Measurements from ENCODE around the gene EVA1A.

EVA1A gene

DNA sequence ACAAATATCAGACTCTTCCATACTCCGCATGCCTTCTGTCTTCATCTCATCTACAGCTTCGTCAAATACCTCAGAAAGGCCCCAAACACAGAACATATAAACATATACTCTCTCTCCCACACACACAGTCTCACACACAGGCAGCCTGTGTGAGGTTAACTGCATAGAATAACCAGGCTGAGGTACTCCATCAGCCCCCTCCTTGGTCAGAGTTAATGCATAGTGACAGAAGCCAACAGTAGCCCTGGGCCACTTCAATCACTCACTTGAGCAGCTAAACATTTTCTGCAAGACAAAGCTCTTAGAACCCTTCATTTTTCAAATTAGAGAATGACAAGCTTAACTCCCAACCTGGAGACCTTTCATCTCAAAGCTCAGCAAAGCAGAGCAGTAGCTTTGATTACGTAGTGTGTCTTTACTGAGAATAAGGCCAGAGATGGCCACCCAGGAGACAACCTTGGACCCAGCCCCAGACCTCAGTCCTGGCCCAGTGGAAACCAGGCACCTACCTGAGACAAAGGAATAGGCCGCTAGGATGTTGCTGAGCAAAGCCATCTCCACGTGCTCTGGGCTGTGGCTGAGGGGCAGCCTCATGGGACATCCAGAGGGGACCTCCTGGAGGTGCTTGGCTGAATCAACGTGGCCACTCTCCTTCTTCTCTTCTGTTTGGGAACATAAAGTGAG lies 43.0 kb downstream of the EVA1A start:
- no peak for TF ChIP-seq CTCF (IDR thresholded peaks at IDR 0.05; ENCODE audit: extremely low read depth, insufficient read depth, missing control alignments)
- DNase-seq (ENCODE audit: low spot score): no peak
- in situ Hi-C loops (cut with MboI; ENCODE audit: low pct_unique_long_range_greater_than_20kb, low sequenced_read_pairs, unreplicated experiment): no loop called here

DNA sequence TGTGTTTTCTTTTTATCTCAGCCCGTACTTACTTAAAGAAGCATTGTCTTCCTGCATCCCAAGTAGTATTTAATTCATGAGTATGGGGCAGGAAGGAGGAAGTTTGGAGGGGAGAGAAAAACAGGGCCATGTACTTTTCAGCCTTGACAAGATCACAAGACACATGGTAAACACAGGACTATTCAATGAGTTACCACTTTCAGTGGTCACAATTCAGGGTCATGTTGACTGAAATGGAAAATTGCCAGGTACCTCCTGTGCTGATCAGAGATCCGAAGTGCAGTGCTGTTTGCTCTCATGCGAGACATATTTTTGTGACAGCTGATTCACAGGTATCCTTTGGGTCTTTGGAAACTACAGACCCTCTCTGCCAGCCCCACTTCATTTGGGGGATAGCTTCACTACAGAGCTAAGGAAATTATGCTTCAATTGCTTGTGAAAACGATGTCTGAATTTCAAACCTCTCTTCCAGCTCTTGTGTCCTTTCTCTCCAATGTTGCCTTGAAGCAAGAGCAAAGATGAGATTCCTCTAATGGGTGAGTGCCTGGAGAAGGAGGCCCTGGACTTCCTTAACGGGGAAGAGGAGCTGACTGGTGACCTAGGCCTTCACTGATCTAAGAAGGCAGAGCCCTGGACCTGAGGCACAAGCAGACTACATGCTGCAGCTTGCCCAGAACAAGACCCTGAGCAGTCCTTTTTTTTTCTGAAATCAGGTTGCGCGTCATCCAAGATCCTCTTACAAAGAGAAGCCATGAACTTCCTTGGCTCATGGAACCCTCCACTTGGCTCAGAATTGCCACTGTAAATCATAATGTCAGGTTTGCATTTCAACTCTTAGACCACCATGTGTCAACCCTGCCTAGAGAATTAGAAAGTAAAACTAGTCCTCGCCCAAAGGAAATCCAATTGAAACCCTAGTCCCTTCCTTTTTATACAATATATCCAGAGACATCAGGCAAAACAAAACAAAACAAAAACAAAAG lies 44.1 kb downstream of the EVA1A start:
- TF ChIP-seq CTCF (IDR thresholded peaks at IDR 0.05; ENCODE audit: extremely low read depth, insufficient read depth, missing control alignments): no peak
- DNase-seq (ENCODE audit: low spot score): no peak
- in situ Hi-C loops (cut with MboI; ENCODE audit: low pct_unique_long_range_greater_than_20kb, low sequenced_read_pairs, unreplicated experiment): no loop called here

DNA sequence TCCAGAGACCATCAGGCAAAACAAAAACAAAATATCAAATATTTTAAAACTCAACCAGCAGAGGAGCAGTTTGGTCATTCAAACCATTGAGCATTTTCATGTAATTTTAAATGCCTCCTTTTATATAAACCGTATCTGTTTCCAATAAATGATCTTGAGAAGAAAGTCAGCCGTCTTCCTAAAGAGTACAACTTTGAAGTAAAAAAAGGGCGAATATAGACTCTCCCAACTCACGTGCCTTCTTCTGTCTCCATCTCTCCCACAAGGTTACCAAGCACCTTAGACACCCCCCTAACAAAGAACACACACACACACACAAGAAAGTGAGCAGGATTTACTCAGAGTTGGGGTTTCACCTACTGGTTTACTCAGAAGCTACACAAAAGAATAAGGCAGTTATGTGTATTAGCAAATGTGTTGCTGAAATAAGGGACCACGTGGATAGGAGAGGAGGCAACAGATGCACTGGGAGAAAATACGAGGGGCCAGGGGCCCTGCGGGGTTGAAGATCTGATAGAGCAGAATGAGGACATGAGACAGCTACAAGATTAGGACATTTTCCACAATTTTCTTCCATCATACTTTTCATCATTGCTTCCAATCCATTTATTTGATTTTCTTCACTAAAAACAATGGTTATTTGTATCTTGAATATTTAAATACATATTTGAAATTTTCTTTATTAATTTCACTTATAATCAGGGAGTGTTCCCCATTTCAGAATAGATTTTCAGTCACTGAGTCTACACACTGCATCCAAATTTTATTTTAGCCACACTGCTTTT lies 45.0 kb downstream of the EVA1A start:
- in situ Hi-C loops (cut with MboI; ENCODE audit: low pct_unique_long_range_greater_than_20kb, low sequenced_read_pairs, unreplicated experiment): no loop called here
- no peak for TF ChIP-seq CTCF (IDR thresholded peaks at IDR 0.05; ENCODE audit: extremely low read depth, insufficient read depth, missing control alignments)

DNA sequence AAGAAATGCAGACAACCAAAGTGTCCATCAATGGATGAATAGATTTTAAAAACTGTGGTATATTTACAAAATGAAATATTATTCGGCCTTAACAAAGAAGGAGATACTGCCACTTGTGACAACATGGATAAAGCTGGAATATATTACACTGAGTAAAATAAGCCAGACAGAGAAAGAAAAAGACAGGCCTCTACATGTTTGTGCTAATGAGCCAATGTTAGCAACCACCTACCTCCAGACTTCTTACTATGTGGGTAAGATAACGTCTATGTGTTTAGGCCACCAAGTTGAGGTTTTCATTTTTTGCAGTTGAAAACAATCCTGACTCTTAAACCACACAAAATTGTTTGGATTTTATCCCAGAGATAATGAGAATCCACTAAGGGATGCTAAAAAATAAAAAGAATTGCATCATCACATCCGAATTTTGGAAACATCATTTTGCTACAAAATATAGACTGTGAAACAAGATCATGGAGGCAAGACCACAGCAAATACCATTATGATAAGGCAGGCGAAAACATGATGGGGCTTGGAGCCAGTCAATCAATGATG lies 47.0 kb downstream of the EVA1A start:
- TF ChIP-seq CTCF (IDR thresholded peaks at IDR 0.05; ENCODE audit: extremely low read depth, insufficient read depth, missing control alignments): no peak
- in situ Hi-C loops (cut with MboI; ENCODE audit: low pct_unique_long_range_greater_than_20kb, low sequenced_read_pairs, unreplicated experiment): no loop called here
- no peak for DNase-seq (ENCODE audit: low spot score)

More for the DNA sequence above, 45.0 kb downstream of the EVA1A start:
- DNase-seq (ENCODE audit: low spot score): no peak

GRCh38 chr2:75512455-75513212 lies 48.1 kb downstream of the EVA1A start:
- no peak for DNase-seq (ENCODE audit: low spot score)
- TF ChIP-seq CTCF (IDR thresholded peaks at IDR 0.05; ENCODE audit: extremely low read depth, insufficient read depth, missing control alignments): no peak
- in situ Hi-C loops (cut with MboI; ENCODE audit: low pct_unique_long_range_greater_than_20kb, low sequenced_read_pairs, unreplicated experiment): no loop called here
